ENCODE results near the gene ATP5ME. TPM values are rescaled to one million over a fixed set of nuclear protein-coding genes. Genes with fewer than 3 reads are reported as not detected.
A peak's percentile ranks its signal among the peaks of the same experiment; 100 is the strongest.

The ATP5ME gene
- total and polyA plus RNA-seq, 2 of the 13 experiments (the other 11 are each of a cell fraction or from before 2014, with no cell fraction given) = 305 to 753 TPM

DNA sequence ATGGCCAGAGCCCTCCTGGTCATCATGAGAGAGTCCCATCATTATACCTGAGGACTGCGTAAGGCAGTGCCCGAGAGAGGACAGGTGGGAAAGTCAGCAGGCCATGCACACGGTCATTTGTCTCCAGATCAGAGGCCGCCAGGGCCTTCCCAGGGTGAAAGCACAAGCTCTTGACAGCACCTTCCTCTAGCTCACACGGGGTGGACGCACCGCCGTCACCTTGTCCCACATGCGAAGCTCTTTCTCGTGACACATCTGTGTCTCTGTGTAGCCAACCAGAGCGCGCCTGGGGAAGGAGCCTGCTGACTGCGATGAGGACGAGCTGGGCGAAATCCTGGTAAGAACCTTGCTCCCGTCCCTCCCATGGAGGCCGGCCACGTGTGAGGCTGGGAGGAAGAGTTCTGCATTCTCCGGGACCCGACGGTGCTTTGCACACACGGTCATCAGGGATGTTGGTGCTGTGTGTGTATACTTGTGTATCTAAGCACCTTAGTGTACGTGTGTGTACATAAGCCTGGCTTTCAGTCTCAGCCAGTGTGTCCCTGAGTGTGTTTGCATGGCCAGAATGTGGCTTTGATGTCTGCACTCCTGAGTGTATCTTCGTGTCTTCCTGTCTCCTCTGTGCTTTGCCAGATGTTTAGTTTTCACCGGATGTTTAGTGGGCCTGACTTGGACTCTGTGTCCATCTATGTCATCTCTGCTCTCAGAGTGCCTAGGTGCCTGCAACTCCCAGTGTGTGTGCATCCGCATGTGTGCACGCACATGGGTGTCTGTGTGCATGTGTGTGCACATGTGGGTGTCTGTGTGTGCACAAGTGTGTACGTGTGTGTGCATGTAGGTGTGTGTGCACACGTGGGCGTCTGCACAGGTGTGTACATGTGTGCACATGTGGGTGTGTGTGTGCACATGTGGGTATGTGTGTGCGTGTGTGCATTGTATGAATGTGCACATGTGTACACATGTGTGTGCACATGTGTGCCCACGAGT is 15.1 kb downstream of the ATP5ME start (continued):
- TF ChIP-seq SP140L (CRISPR knock-in tag; IDR thresholded peaks at IDR 0.05; ENCODE audit: borderline replicate concordance) = no peak
- TF ChIP-seq, protein P1, sequence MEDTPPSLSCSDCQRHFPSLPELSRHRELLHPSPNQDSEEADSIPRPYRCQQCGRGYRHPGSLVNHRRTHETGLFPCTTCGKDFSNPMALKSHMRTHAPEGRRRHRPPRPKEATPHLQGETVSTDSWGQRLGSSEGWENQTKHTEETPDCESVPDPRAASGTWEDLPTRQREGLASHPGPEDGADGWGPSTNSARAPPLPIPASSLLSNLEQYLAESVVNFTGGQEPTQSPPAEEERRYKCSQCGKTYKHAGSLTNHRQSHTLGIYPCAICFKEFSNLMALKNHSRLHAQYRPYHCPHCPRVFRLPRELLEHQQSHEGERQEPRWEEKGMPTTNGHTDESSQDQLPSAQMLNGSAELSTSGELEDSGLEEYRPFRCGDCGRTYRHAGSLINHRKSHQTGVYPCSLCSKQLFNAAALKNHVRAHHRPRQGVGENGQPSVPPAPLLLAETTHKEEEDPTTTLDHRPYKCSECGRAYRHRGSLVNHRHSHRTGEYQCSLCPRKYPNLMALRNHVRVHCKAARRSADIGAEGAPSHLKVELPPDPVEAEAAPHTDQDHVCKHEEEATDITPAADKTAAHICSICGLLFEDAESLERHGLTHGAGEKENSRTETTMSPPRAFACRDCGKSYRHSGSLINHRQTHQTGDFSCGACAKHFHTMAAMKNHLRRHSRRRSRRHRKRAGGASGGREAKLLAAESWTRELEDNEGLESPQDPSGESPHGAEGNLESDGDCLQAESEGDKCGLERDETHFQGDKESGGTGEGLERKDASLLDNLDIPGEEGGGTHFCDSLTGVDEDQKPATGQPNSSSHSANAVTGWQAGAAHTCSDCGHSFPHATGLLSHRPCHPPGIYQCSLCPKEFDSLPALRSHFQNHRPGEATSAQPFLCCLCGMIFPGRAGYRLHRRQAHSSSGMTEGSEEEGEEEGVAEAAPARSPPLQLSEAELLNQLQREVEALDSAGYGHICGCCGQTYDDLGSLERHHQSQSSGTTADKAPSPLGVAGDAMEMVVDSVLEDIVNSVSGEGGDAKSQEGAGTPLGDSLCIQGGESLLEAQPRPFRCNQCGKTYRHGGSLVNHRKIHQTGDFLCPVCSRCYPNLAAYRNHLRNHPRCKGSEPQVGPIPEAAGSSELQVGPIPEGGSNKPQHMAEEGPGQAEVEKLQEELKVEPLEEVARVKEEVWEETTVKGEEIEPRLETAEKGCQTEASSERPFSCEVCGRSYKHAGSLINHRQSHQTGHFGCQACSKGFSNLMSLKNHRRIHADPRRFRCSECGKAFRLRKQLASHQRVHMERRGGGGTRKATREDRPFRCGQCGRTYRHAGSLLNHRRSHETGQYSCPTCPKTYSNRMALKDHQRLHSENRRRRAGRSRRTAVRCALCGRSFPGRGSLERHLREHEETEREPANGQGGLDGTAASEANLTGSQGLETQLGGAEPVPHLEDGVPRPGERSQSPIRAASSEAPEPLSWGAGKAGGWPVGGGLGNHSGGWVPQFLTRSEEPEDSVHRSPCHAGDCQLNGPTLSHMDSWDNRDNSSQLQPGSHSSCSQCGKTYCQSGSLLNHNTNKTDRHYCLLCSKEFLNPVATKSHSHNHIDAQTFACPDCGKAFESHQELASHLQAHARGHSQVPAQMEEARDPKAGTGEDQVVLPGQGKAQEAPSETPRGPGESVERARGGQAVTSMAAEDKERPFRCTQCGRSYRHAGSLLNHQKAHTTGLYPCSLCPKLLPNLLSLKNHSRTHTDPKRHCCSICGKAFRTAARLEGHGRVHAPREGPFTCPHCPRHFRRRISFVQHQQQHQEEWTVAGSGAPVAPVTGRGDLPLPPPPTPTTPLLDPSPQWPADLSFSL (CRISPR knock-in tag; IDR thresholded peaks at IDR 0.05) = peak; percentile 85
- TF ChIP-seq, protein P2, sequence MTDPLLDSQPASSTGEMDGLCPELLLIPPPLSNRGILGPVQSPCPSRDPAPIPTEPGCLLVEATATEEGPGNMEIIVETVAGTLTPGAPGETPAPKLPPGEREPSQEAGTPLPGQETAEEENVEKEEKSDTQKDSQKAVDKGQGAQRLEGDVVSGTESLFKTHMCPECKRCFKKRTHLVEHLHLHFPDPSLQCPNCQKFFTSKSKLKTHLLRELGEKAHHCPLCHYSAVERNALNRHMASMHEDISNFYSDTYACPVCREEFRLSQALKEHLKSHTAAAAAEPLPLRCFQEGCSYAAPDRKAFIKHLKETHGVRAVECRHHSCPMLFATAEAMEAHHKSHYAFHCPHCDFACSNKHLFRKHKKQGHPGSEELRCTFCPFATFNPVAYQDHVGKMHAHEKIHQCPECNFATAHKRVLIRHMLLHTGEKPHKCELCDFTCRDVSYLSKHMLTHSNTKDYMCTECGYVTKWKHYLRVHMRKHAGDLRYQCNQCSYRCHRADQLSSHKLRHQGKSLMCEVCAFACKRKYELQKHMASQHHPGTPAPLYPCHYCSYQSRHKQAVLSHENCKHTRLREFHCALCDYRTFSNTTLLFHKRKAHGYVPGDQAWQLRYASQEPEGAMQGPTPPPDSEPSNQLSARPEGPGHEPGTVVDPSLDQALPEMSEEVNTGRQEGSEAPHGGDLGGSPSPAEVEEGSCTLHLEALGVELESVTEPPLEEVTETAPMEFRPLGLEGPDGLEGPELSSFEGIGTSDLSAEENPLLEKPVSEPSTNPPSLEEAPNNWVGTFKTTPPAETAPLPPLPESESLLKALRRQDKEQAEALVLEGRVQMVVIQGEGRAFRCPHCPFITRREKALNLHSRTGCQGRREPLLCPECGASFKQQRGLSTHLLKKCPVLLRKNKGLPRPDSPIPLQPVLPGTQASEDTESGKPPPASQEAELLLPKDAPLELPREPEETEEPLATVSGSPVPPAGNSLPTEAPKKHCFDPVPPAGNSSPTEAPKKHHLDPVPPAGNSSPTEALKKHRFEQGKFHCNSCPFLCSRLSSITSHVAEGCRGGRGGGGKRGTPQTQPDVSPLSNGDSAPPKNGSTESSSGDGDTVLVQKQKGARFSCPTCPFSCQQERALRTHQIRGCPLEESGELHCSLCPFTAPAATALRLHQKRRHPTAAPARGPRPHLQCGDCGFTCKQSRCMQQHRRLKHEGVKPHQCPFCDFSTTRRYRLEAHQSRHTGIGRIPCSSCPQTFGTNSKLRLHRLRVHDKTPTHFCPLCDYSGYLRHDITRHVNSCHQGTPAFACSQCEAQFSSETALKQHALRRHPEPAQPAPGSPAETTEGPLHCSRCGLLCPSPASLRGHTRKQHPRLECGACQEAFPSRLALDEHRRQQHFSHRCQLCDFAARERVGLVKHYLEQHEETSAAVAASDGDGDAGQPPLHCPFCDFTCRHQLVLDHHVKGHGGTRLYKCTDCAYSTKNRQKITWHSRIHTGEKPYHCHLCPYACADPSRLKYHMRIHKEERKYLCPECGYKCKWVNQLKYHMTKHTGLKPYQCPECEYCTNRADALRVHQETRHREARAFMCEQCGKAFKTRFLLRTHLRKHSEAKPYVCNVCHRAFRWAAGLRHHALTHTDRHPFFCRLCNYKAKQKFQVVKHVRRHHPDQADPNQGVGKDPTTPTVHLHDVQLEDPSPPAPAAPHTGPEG (CRISPR knock-in tag; IDR thresholded peaks at IDR 0.05) = no peak
- TF ChIP-seq, protein P3, sequence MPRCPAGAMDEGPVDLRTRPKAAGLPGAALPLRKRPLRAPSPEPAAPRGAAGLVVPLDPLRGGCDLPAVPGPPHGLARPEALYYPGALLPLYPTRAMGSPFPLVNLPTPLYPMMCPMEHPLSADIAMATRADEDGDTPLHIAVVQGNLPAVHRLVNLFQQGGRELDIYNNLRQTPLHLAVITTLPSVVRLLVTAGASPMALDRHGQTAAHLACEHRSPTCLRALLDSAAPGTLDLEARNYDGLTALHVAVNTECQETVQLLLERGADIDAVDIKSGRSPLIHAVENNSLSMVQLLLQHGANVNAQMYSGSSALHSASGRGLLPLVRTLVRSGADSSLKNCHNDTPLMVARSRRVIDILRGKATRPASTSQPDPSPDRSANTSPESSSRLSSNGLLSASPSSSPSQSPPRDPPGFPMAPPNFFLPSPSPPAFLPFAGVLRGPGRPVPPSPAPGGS (CRISPR knock-in tag; IDR thresholded peaks at IDR 0.05) = no peak
- TF ChIP-seq, protein P4, sequence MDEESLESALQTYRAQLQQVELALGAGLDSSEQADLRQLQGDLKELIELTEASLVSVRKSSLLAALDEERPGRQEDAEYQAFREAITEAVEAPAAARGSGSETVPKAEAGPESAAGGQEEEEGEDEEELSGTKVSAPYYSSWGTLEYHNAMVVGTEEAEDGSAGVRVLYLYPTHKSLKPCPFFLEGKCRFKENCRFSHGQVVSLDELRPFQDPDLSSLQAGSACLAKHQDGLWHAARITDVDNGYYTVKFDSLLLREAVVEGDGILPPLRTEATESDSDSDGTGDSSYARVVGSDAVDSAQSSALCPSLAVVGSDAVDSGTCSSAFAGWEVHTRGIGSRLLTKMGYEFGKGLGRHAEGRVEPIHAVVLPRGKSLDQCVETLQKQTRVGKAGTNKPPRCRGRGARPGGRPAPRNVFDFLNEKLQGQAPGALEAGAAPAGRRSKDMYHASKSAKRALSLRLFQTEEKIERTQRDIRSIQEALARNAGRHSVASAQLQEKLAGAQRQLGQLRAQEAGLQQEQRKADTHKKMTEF (CRISPR knock-in tag; IDR thresholded peaks at IDR 0.05) = 0 out of 2 replicates have a peak, but pooled peaks have one; percentile 19
- no peak for TF ChIP-seq GTF3A (CRISPR knock-in tag; conservative IDR thresholded peaks at IDR 0.05)
- TF ChIP-seq, protein P5, sequence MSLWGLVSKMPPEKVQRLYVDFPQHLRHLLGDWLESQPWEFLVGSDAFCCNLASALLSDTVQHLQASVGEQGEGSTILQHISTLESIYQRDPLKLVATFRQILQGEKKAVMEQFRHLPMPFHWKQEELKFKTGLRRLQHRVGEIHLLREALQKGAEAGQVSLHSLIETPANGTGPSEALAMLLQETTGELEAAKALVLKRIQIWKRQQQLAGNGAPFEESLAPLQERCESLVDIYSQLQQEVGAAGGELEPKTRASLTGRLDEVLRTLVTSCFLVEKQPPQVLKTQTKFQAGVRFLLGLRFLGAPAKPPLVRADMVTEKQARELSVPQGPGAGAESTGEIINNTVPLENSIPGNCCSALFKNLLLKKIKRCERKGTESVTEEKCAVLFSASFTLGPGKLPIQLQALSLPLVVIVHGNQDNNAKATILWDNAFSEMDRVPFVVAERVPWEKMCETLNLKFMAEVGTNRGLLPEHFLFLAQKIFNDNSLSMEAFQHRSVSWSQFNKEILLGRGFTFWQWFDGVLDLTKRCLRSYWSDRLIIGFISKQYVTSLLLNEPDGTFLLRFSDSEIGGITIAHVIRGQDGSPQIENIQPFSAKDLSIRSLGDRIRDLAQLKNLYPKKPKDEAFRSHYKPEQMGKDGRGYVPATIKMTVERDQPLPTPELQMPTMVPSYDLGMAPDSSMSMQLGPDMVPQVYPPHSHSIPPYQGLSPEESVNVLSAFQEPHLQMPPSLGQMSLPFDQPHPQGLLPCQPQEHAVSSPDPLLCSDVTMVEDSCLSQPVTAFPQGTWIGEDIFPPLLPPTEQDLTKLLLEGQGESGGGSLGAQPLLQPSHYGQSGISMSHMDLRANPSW (CRISPR knock-in tag; IDR thresholded peaks at IDR 0.05; ENCODE audit: borderline replicate concordance) = no peak
- TF ChIP-seq ZNF839 (CRISPR knock-in tag; IDR thresholded peaks at IDR 0.05; ENCODE audit: borderline replicate concordance) = no peak

Measured in HepG2 (cell line).